Aorta (tissue), 5 donors: ENCODE measurements around the gene PRM2. TPM values are rescaled to one million over a fixed set of nuclear protein-coding genes. Genes with fewer than 3 reads are reported as not detected.

Experiments used
- ATAC-seq: fragments of 200-7000 bp; cut with Tn5 transposase; one replicate; pipeline ENCODE4 v1.9.1; 2022; ENCODE audit warnings: moderate library complexity; ENCODE audit not compliant: low FRiP score
- DNase-seq, 2 donors: peaks; one replicate each; pipeline ENCODE4 v3.0.0-alpha.2; 2020
- H3K27ac ChIP-seq, 2 donors: one replicate each; pipeline ENCODE4 v1.5.1; 2013; ENCODE audit warnings: low read length in 2 of 2, mild to moderate bottlenecking in 2 of 2, moderate library complexity in 2 of 2, control low read depth in 1 of 2, inconsistent platforms in 1 of 2, low read depth in 1 of 2
- H3K27me3 ChIP-seq, 2 donors: one replicate each; pipeline ENCODE4 v1.6.1; 2013; ENCODE audit warnings: control low read depth in 1 of 2, low read length in 1 of 2, mild to moderate bottlenecking in 1 of 2, moderate library complexity in 1 of 2; ENCODE audit not compliant: insufficient read depth in 2 of 2, control insufficient read depth in 1 of 2
- H3K36me3 ChIP-seq, 2 donors: one replicate each; pipeline ENCODE4 v1.6.1; 2013; ENCODE audit warnings: control low read depth in 1 of 2, low read length in 1 of 2, mild to moderate bottlenecking in 1 of 2; ENCODE audit not compliant: insufficient read depth in 2 of 2, control insufficient read depth in 1 of 2
- H3K4me1 ChIP-seq, 2 donors: one replicate each; pipeline ENCODE4 v1.6.1; 2013; ENCODE audit warnings: low read length in 2 of 2, control low read depth in 1 of 2, mild to moderate bottlenecking in 1 of 2, moderate library complexity in 1 of 2; ENCODE audit not compliant: insufficient read depth in 2 of 2, control insufficient read depth in 1 of 2
- H3K4me3 ChIP-seq, 2 donors: one replicate each; pipeline ENCODE4 v1.5.1; 2013; ENCODE audit warnings: low read length in 2 of 2, control low read depth in 1 of 2, mild to moderate bottlenecking in 1 of 2
- H3K9me3 ChIP-seq: one replicate; pipeline ENCODE4 v1.6.1; 2013; ENCODE audit warnings: mild to moderate bottlenecking, low read length; ENCODE audit not compliant: control insufficient read depth
- WGBS, 2 donors: extraction: QIAGEN DNeasy Blood & Tissue Kit; methylation state at CpG; one replicate each; pipeline ENCODE4 v1.1.7; 2013; 5-methylcytosine and 5-hydroxymethylcytosine counted together
- intact Hi-C, 2 donors: fragments of 100-400 bp; cut with DNase I; formaldehyde crosslinking; loops; one replicate each; pipeline versions ENCODE4 v1.14.2 to v1.15.0; 2022
- polyA plus RNA-seq, 2 donors: library from polyadenylated mRNA; stranded (reverse); fragments of 200-250 nt; gene quantifications; one replicate each; pipeline ENCODE4 v1.2.3, GENCODE V29; 2013
- total RNA-seq, 2 donors: library from RNA; stranded (reverse); fragmentation: NEBNext Ultra II Directional; extraction: Animal tissue kit (Norgen Biotek cat#: 25700); gene quantifications; one replicate each; pipeline ENCODE4 v1.2.1, GENCODE V29; 2021
- donor health status: healthy with polysubstance abuse.
- donor health status: Bipolar disorder and iron deficiency.
- donor health status: DM: no; HTN: no; CAD: no.
- donor health status: DM: no; HTN: no; CAD: no.
- donor health status: DM: yes; HTN: yes; CAD: no.

PRM2 gene
- total and polyA plus RNA-seq, 4 donors, result not detected

- H3K27me3 ChIP-seq, result no peaks in the 10 kb centered on the region
- intact Hi-C loops, result loop anchor here (2.0 to 10.0 kb wide), 3 partner anchors 100 to 287 kb away; no protein-coding TSS in a partner anchor
- H3K36me3 ChIP-seq, result no peaks in the 10 kb centered on the region
- no peak overlapping the region for H3K4me3 ChIP-seq
- DNase-seq (peak; percentile 87 to 89), ATAC-seq (peak; percentile 84)
- H3K9me3 ChIP-seq, result no peaks in the 10 kb centered on the region
- no peak overlapping the region for H3K27ac ChIP-seq
- WGBS, 2 donors, result 24 to 28% methylated on average over 21 of the region's 21 CpGs
- H3K4me1 ChIP-seq, result no peaks in the 10 kb centered on the region
These were observed 18.9 kb downstream of the PRM2 start for GRCh38 chr16:11257131-11257938.

DNA sequence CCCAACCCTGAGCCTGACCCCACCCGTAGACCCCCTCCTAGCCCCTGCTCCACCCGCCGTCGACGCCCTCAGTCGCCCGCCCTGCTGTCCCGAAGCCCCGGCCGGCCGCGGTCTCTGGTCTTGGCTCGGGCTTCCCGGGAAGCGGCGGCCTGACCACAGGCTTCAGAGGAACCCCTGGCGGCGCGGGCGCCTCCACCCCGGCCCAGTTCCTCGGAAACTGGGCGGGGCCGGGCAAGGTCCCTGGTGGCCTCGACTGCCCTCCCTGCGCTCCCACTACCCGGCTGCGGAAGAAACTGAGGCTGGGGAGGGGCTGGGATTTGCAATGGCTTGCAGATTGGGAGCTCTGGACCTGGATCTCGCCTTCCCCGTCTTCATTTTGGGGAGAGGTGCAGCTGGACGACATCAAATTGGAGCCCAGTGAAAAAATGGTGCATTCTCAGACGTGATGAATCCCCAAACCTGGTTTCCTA, 19.6 kb downstream of the PRM2 start:
- 1 to 2% methylated on average over 32 of the region's 32 CpGs for WGBS, 2 donors
- peak overlapping the region; percentile 81 to 83 for H3K4me3 ChIP-seq
- H3K4me1 ChIP-seq, result no peaks in the 10 kb centered on the region
- H3K27me3 ChIP-seq, result no peaks in the 10 kb centered on the region
- DNase-seq, result peak; percentile 84 to 89
- H3K9me3 ChIP-seq, result no peaks in the 10 kb centered on the region
- no peaks in the 10 kb centered on the region for H3K36me3 ChIP-seq
- ATAC-seq, result peak; percentile 63
- intact Hi-C loops, result loop anchor here (1.0 to 10.0 kb wide), 4 partner anchors 101 to 286 kb away; no protein-coding TSS in a partner anchor
- H3K27ac ChIP-seq, result peak overlapping the region; percentile 81 to 93

DNA sequence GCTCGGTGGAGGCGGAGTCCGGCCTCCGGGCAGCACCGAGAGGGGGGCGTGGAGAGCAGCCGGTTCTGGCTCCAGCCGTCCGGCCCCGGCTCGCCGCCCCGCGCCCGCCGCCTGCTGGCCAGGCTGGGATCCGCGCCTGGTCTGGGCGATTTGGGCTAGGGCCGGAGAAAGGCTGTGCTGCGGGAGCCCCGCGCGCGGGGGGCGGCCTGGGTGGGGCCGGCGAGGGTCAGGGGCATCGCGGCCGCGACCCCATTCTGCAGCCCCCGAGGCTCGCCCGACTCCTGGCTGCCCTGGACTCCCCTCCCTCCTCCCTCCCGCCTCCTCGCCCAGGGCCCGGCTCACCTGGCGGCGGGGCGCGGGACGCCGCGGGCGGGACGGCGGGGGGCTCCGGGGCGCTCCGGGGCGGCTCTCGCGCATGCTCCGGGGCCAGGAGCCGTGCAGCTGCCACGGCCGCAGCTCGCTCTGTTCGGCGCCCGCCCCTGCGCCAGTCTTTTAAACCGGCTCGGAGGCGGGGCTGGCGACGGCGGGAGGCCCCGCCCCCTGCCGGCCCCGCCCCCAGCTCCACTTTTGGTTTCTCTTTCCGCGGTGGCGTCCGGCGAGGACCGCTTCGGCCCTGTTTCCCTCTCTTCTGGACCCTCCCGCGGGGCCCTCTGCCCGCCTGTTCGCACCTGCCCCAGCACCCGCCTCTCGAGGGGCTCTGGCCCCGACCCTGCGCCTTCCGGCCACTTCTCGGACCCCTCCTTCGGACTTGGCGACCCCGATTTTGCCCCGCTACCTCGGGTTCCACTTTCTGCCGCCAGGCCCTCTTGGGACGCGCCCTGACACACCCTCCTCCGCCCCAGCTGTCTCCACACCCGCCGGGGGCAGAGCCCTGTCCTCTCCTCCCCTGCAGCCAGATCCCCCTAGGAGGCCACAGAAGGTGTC, 20.3 kb downstream of the PRM2 start, which contains the start of gene SOCS1:
SOCS1 (minus strand) TSS at position 468 of the 924 bp plus-strand sequence. CDS start 726 bp downstream, outside the sequence.
- H3K4me1 ChIP-seq, result no peaks in the 10 kb centered on the region
- peak; percentile 88 to 94 for DNase-seq
- ATAC-seq, result peak; percentile 90
- 0% methylated on average over 38 to 100 of the region's 100 CpGs for WGBS, 2 donors
- H3K36me3 ChIP-seq, result no peaks in the 10 kb centered on the region
- no peaks in the 10 kb centered on the region for H3K27me3 ChIP-seq
- peak within 1 kb of the TSS; percentile 81 to 91 for H3K4me3 ChIP-seq
- H3K9me3 ChIP-seq, result no peaks in the 10 kb centered on the region
- intact Hi-C loops, result loop anchor here (1.0 to 10.0 kb wide), 4 partner anchors 101 to 285 kb away; no protein-coding TSS in a partner anchor
- H3K27ac ChIP-seq, result peak within 1 kb of the TSS; percentile 81 to 93

DNA sequence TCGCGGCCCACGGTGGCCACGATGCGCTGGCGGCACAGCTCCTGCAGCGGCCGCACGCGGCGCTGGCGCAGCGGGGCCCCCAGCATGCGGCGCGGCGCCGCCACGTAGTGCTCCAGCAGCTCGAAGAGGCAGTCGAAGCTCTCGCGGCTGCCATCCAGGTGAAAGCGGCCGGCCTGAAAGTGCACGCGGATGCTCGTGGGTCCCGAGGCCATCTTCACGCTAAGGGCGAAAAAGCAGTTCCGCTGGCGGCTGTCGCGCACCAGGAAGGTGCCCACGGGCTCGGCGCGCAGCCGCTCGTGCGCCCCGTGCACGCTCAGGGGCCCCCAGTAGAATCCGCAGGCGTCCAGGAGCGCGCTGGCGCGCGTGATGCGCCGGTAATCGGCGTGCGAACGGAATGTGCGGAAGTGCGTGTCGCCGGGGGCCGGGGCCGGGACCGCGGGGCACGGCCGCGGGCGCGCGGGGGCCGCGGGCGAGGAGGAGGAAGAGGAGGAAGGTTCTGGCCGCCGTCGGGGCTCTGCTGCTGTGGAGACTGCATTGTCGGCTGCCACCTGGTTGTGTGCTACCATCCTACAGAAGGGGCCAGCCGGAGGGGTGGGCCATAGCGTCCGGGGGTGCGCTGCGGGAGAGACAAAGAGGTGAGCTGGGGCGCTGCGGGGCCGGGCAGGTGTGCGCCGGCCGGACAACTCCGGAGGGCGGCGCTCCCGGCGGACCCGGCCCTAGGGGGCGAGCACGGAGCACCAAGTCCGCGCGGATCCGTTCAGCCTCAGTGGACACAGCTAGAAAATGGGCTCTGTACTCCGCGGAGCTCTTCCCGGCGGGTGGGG, 21.2 kb downstream of the PRM2 start:
- no peak overlapping the region for H3K27ac ChIP-seq
- DNase-seq (peak; percentile 64 to 84), ATAC-seq (no peak)
- no peaks in the 10 kb centered on the region for H3K4me1 ChIP-seq
- H3K9me3 ChIP-seq, result no peaks in the 10 kb centered on the region
- WGBS, 2 donors, result 1% methylated on average over 95 to 105 of the region's 105 CpGs
- H3K4me3 ChIP-seq, result peak overlapping the region; percentile 32 to 91
- no peaks in the 10 kb centered on the region for H3K36me3 ChIP-seq
- intact Hi-C loops, result loop anchor here (5.0 to 10.0 kb wide), 2 partner anchors 102 to 150 kb away; no protein-coding TSS in a partner anchor
- H3K27me3 ChIP-seq, result no peaks in the 10 kb centered on the region

DNA sequence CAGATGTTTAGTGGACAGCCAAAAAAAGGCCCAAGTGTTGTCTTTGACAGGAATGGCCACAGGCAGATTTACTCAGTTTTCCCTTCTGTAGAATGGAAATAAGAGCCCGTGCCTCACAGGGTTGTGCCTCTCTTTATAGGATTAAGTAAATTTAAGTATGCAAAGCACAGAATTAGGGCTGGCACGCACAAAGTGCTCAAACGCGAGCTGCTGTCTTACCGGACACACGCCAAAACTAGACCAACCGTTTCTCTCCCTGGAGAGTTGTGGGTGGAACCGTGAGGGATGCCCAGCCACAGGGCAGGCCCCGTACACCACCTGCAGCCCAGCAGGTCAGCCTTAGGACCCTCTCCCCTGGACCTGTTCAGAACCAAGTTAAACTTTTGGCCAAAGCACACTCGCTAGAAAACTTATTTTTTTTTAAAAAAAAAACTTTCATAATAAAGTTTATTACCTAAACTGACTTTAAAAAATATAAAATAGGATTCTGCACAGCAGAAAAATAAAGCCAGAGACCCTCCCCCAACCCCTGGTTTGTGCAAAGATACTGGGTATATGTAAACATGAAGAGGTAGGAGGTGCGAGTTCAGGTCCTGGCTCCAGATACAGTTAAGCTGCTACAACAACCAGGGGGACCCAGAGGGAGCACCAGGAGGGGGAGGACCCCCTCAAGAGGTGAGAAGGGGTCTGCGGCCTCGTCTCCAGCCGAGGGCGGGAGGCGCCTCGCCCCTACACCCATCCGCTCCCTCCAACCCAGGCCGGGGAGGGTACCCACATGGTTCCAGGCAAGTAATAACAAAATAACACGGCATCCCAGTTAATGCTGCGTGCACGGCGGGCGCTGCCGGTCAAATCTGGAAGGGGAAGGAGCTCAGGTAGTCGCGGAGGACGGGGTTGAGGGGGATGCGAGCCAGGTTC, 22.0 kb downstream of the PRM2 start:
- peak in 1 of 2 donors; percentile 57 for DNase-seq
- H3K4me1 ChIP-seq, result no peaks in the 10 kb centered on the region
- intact Hi-C loops, result loop anchor here in 1 of 2 donors (10.0 kb wide), 1 partner anchor 149 kb away; no protein-coding TSS in a partner anchor

DNA sequence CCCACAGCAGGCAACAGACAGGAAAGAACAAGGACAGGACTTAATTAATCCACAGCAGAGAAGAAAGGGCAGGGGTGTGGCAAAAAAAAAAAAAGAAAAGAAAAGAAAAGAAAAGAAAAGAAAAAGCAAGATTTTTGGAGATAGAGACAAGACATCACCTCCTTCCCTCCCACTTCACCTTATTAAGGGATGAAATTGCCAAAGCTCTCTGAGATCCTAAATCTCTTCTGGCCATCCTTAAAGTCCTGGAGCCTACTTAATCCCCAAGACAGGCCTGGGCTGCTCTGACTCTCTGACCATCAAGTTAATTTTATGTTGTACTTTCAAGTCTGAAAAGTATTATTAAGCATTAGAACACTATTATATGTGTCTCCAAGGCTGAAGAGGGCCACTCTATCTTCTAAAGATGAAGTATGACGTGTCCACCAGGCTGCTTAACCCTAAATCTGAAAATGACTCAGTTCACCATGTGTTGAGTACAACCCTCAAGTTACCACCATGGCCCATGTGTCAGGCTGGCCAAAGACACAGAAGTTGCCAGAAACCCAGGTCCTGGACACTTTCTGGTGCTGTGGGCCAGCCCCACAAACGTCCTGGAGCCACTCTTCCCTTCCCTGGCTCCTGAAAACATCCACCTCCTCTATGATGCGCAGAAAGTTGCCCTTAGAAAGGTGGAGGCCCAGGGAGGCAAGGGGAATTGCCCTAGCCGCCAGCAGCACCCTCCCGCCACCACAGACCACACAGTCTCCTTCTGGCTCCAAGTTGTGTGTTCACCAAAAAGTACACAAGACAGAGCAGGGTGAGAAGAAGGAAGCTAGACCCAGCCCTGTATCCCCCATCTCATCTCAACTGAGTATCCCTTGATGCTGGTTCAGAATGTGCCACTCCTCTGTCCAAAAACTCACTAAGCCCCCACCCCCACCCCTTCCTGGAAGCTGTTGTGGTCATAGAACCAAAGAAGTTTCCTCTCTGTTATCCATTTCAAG, 23.0 kb downstream of the PRM2 start:
- 57 to 60% methylated on average over 5 of the region's 5 CpGs for WGBS, 2 donors
- peak overlapping the region in 1 of 2 donors; percentile 8 for H3K27ac ChIP-seq

More for the DNA sequence above, 22.0 kb downstream of the PRM2 start:
- 12 to 17% methylated on average over 29 of the region's 29 CpGs for WGBS, 2 donors
- no peak overlapping the region for H3K4me3 ChIP-seq
- H3K27ac ChIP-seq, result no peak overlapping the region
- no peaks in the 10 kb centered on the region for H3K36me3 ChIP-seq
- ATAC-seq, result no peak
- no peaks in the 10 kb centered on the region for H3K27me3 ChIP-seq
- no peaks in the 10 kb centered on the region for H3K9me3 ChIP-seq

More for the DNA sequence above, 23.0 kb downstream of the PRM2 start:
- Histone ChIP-seq H3K4me1 (no peaks in the 10 kb centered on the region), H3K36me3 (no peaks in the 10 kb centered on the region), H3K9me3 (no peaks in the 10 kb centered on the region), H3K4me3 (no peak overlapping the region), H3K27me3 (no peaks in the 10 kb centered on the region)
- DNase-seq (no peak), ATAC-seq (no peak)
- intact Hi-C loops, result loop anchor here in 1 of 2 donors (10.0 kb wide), 1 partner anchor 149 kb away; no protein-coding TSS in a partner anchor
